HepG2 (cell line): ENCODE data around the gene PAIP1. TPM values are rescaled to one million over a fixed set of nuclear protein-coding genes. Genes with fewer than 3 reads are reported as not detected.

Source experiments
- E2F1 ChIP-seq: sonication (generic); formaldehyde crosslinking; IDR thresholded peaks from 2 replicates; pipeline ENCODE4 v1.5.0; 2020; ENCODE audit warnings: missing genetic modification reagents
- ERF ChIP-seq: IDR thresholded peaks from 2 replicates; pipeline ENCODE4 v1.6.1; 2018; ENCODE audit warnings: missing biosample characterization, missing genetic modification reagents
- HDAC2 ChIP-seq: sonication (generic); formaldehyde crosslinking; IDR thresholded peaks from 2 replicates; pipeline ENCODE4 v1.4.0; 2020; ENCODE audit warnings: missing genetic modification reagents
- HMG20A ChIP-seq: IDR thresholded peaks from 2 replicates; pipeline ENCODE4 v1.6.1; 2016; ENCODE audit warnings: borderline replicate concordance
- NFYB ChIP-seq: sonication (generic); formaldehyde crosslinking; IDR thresholded peaks from 2 replicates; pipeline ENCODE4 v1.4.0; 2020; ENCODE audit warnings: missing genetic modification reagents
- RERE ChIP-seq: IDR thresholded peaks from 2 replicates; pipeline ENCODE4 v1.6.1; 2016; ENCODE audit warnings: low read depth, missing genetic modification reagents, missing compliant biosample characterization
- SIN3B ChIP-seq: fragments of 150-350 bp; IDR thresholded peaks from 2 replicates; pipeline ENCODE4 v1.6.1; 2014; ENCODE audit warnings: low read length
- ZBTB37 ChIP-seq: sonication (generic); formaldehyde crosslinking; IDR thresholded peaks from 2 replicates; pipeline ENCODE4 v1.4.0; 2020; ENCODE audit warnings: mild to moderate bottlenecking, missing genetic modification reagents
- ZFP91 ChIP-seq: sonication (generic); formaldehyde crosslinking; IDR thresholded peaks from 2 replicates; pipeline ENCODE4 v1.9.0; 2022; ENCODE audit warnings: missing genetic modification reagents, mild to moderate bottlenecking, borderline replicate concordance
- ZNF280B ChIP-seq: sonication (generic); formaldehyde crosslinking; IDR thresholded peaks from 2 replicates; pipeline ENCODE4 v1.5.0; 2020; ENCODE audit warnings: missing genetic modification reagents, mild to moderate bottlenecking, borderline replicate concordance
- ZNF34 ChIP-seq: sonication (generic); formaldehyde crosslinking; IDR thresholded peaks from 2 replicates; pipeline ENCODE4 v1.4.0; 2020; ENCODE audit warnings: mild to moderate bottlenecking, missing genetic modification reagents, borderline replicate concordance
- ZNF503 ChIP-seq: sonication (generic); formaldehyde crosslinking; IDR thresholded peaks from 2 replicates; pipeline ENCODE4 v1.4.0; 2020; ENCODE audit warnings: missing genetic modification reagents
- ZNF597 ChIP-seq: sonication (generic); formaldehyde crosslinking; IDR thresholded peaks from 2 replicates; pipeline ENCODE4 v1.5.0; 2020; ENCODE audit warnings: missing genetic modification reagents
- ZNF850 ChIP-seq: sonication (generic); formaldehyde crosslinking; conservative IDR thresholded peaks from 2 replicates; pipeline ENCODE4 v1.9.0; 2021; ENCODE audit warnings: mild to moderate bottlenecking, missing genetic modification reagents
- polyA plus RNA-seq, 8 experiments: library from polyadenylated mRNA; depleted of rRNA in 3 of 8; stranded (reverse) in 7 of 8; unstranded in 1 of 8; fragments of >200 nt; fragmentation: Illumina TruSeq in 4 of 8; extraction: Trizol in 4 of 8; gene quantifications; 2 replicates each; pipeline versions ENCODE4 v1.2.1 to v1.2.3, GENCODE V29; 2011 to 2016; ENCODE audit warnings: low read depth in 4 of 8, missing spikeins in 1 of 8, mixed read lengths in 1 of 8; ENCODE audit not compliant: insufficient read depth in 1 of 8
- total RNA-seq, 5 experiments: library from RNA; depleted of rRNA; stranded (reverse); fragments of >200 nt; fragmentation: Illumina TruSeq; extraction: Trizol; gene quantifications; 2 replicates each; pipeline ENCODE4 v1.2.3, GENCODE V29; 2016; ENCODE audit warnings: low read depth in 1 of 5

Gene PAIP1
- total and polyA plus RNA-seq, 2 of the 13 experiments (the other 11 are each of a cell fraction or from before 2014, with no cell fraction given), result 96.6 to 116 TPM

- TF ChIP-seq ZBTB37 (CRISPR knock-in tag) (0 out of 2 replicates have a peak, but pooled peaks have one; percentile 28), HDAC2 (CRISPR knock-in tag) (no peak), ZFP91 (CRISPR knock-in tag) (peak; percentile 4; the same call in 1 of the 2 replicates), ZNF597 (CRISPR knock-in tag) (no peak), ZNF34 (no peak), ZNF850 (no peak), ERF (CRISPR knock-in tag) (no peak), ZNF503 (CRISPR knock-in tag) (no peak), E2F1 (CRISPR knock-in tag) (no peak), RERE (no peak), ZNF280B (CRISPR knock-in tag) (no peak), SIN3B (no peak), NFYB (CRISPR knock-in tag) (no peak), HMG20A (CRISPR knock-in tag) (no peak)
These were observed 826 bp downstream of the PAIP1 start (continued) for GRCh38 chr5:43555895-43556606.
